ENCODE measurements around the gene NDUFAF7.

DNA sequence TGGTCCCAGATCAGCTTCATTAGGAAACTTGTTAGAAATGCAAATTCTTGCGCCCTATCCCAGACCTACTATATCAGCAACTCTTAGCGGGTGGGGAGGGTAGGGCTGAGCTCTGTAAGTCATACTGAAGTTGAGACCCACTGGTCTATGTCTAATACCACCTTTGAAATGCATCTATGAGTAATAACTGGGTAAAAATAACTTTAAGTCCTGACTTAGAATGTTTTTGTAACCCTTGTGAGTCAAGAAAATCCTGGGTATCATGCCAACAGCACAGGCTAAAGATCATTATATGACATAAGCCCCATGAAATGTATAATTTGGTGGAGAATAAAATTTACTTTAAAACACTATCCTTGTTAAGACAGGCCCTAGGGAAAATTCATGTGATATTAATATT lies 51.7 kb downstream of the NDUFAF7 start:
- TF ChIP-seq CTCF (IDR thresholded peaks at IDR 0.05), result no peak
- TF ChIP-seq EP300 (IDR thresholded peaks at IDR 0.05; ENCODE audit: low read depth), result no peak

All from transverse colon (tissue), 3 donors.